GM21515 (cell line): ENCODE data around the gene NMT2.
A peak's percentile ranks its signal among the peaks of the same experiment; 100 is the strongest.

ENCODE experiments used
- ATAC-seq: cut with Tn5 transposase; IDR thresholded peaks from one replicate; pipeline ENCODE4 v1.9.1; 2021; ENCODE audit not compliant: unreplicated experiment

The NMT2 gene

DNA sequence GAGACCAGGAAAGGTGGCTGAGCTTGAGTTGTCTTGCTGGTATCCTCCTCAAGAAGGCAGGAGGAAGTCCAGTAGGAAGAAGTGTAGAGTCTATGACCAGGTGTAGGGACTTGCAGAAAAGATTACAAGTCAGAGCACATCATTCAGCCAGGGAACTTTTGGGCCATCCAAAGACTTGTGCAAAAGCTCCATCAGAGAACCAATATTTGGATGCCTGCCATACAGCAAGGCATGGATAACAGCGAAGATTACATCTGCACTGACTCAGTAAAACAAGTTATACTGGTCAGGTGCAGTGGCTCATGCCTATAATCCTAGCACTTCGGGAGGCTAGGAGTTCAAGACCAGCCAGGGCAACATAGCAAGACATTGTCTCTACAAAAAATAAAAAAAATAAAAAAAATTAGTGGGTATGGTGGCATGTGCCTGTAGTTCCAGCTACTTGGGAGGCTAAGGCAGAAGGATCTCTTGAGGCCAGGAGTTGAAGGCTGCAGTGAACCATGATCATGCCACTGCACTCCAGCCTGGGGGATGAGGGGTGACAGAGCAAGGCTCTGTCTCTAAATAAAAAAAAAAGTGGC, 13.2 kb upstream of the NMT2 start:
- ATAC-seq: no peak

GRCh38 chr10:15180736-15181135, 12.2 kb upstream of the NMT2 start:
- no peak for ATAC-seq

DNA sequence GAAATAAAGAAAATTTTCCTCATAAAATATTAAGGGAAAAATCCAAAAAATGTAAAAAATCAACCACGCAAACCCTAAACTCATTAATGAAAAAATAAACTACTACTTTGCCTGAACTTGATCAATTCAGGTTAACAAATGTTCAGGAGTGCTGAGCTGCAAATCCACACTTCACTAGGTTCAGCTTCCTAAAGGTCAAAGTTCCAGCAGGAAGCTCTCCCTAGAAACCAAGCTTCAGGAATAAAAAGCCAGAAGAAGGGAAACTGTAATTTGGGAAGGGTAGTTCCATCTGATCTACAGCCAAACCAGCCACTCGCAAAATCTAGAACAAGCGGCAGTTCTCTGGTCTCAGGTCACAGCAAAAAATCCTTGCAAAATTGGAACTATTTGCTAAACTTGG, 7.8 kb upstream of the NMT2 start:
- ATAC-seq: no peak

DNA sequence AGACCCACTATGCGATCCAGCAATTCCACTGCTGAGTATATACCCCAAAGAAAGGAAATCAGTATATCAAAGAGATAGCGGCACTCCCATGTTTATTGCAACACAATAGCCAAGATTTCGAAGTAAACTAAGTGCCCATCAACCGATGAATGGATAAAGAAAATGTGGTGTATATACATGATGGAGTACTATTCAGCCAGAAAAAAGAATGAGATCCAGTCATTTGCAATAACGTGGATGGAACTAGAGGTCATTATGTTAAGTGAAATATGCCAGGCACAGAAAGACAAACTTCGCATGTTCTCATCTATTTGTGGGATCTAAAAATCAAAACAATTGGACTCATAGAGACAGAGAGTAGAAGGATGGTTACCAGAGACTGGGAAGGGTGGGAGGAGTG, 7.1 kb upstream of the NMT2 start:
- no peak for ATAC-seq

- no peak for ATAC-seq
Measured at GRCh38 chr10:15172306-15172840, 3.9 kb upstream of the NMT2 start.

DNA sequence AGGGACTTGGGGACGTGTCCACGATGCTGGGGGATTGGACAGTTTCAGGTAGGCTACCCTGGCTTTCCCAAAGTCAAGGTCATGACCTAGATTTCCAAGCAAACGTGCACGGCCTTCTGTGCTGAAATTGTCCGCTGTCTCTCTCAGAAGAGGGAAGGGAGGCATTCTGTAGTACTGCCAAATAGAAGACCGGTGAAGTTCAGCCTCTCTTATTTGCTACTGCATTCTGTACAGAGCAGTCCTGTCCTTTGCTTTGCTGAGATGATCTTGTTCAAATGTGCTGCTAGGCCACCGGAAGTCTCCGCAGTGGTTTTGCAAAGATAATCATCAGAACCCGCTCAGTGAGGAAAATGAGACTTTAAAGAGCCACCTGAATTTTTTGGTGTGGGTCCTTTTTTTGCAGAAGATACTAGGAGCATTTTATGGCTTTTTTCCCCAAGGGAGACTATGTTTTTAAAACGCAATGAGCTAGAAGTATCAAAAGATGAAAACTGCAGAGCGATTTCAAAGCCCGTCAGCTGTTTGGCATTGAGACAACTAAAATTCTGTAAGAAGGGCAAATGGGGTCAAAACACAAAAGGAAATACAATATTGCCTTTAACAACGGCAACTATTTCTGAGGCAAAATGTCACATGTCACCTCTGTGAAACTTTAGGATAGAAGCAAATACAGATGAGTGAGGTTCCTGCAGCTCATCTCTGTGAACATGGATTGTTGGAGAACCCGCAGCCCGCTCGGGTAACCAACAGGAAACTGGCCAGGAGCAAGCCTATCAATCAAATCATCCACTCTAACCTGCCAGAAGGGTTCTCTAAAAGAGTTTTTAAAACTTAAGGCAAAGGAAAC, 1.3 kb upstream of the NMT2 start:
- ATAC-seq: no peak

DNA sequence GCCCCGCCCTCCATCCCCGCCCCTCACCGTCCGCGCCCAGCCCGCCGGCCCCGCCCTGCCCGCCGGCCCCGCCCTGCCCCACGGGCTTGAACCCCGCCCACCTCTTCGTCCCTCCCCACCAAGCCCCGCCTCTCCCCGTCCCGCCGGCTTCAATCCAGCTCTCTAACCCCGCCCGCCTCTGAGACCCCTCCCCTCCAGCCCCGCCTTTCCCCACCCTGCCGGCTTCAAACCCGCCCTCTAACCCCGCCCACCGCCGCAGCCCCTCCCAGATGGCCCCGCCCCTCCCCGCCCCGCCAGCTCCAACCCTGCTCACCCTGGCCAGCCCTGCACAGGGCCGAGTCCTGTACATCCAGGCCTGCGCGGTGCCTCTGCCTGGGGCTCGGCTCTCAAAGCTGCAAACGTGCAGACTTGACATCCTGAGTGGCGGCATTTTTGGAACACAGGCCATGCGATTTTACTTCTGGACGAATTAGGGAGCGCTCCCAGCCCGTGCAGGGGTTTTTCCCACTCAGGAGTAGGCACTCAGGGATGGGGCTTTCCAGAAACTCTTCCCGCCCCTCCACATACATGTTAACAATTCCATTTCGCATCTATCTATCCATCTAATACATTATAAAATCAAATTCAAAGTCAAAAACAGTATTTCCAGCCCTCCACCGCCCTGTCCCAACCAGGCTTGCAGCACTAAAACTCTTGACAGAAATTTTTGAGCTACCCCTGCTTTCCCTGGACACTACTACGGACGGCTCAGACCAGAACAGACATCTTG, 477 bp upstream of the NMT2 start:
- ATAC-seq: peak; percentile 40

DNA sequence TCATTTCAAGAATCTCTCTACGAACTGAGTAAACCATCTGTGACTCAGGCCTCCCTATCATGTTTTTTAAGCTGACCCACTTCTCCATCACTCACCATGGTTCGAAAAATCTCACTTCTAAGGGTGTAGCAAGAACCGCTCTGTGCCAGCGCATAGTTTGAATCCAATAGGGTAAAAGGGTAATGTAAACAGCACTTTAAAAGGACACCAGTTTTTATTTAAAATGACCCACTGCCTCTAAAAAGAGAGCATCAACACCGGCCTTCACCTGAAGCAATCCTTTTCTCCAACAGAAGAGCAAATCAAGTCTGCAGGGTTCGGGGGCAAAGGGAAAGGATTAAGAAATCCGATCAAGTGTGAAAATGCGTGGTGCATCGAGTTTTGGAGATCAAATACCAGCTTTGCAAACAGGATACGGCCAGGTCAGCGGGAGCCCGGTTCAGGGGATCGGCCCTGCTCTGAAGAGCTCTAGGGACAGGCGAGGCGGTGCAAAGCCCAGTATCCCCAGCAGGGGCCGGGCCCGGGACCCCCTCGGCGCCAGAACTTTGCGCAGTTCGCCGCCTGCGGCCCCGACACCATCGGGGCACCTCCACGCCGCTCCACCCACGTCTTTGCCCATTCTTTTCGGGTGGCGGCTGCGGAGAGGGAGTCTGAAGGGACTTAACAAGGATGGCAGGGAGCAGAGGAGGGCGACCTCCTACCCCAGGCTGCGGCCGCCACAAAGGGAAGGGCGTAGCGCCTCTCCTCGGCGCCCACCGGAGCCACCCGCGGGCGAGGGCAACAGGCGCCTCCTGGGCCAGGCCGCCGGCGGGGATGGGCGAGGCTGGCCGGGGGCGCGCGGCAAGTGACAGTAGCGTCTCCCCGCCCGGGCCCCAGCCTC, 842 bp downstream of the NMT2 start:
- ATAC-seq: peak; percentile 40

DNA sequence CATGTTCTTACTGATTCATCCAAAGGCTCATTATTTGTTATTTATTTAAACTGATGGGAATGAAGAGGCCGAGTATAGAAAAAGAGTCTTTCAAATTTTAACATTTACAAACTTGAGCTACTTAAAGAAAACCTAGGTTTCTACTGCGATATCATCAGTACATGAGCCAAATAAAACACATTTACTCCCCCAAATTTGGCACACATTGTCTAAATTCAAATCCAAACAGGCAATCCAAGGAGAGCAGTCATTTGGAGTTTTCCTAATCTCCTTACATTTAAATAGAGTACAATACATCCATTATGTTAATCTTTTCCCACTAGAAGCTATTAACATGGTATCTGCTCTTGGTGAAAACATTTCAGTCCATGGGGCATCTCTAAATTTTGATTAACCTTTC, 2.2 kb downstream of the NMT2 start:
- ATAC-seq: no peak

GRCh38 chr10:15163253-15163828, 5.2 kb downstream of the NMT2 start:
- no peak for ATAC-seq

- ATAC-seq: no peak
Measured at GRCh38 chr10:15158972-15159371, 9.5 kb downstream of the NMT2 start.

GRCh38 chr10:15158448-15158847, 10.0 kb downstream of the NMT2 start:
- no peak for ATAC-seq

GRCh38 chr10:15155978-15156656, 12.4 kb downstream of the NMT2 start:
- no peak for ATAC-seq

- ATAC-seq: no peak
Measured at GRCh38 chr10:15152556-15152955, 15.9 kb downstream of the NMT2 start.

DNA sequence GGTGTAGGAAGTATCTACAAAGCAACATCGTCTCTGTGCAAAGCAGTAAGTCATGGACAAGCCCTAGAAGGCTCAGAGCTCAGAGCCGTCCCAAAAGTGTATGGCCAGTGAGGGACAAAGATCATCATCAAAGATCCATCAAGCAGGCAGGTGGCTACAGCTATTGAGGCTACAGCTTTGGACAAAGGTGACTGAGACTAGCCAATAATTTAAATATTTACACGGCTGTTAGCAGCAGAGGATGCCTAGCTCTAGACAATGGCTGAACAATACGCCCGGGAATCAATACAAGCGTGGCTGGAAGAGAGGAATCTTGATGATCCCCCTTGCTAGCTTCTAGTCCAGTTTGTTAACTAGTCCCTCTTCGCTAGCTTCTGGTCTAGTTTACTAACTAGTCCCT, 17.9 kb downstream of the NMT2 start:
- no peak for ATAC-seq

- no peak for ATAC-seq
Measured at GRCh38 chr10:15149042-15149771, 19.3 kb downstream of the NMT2 start.

DNA sequence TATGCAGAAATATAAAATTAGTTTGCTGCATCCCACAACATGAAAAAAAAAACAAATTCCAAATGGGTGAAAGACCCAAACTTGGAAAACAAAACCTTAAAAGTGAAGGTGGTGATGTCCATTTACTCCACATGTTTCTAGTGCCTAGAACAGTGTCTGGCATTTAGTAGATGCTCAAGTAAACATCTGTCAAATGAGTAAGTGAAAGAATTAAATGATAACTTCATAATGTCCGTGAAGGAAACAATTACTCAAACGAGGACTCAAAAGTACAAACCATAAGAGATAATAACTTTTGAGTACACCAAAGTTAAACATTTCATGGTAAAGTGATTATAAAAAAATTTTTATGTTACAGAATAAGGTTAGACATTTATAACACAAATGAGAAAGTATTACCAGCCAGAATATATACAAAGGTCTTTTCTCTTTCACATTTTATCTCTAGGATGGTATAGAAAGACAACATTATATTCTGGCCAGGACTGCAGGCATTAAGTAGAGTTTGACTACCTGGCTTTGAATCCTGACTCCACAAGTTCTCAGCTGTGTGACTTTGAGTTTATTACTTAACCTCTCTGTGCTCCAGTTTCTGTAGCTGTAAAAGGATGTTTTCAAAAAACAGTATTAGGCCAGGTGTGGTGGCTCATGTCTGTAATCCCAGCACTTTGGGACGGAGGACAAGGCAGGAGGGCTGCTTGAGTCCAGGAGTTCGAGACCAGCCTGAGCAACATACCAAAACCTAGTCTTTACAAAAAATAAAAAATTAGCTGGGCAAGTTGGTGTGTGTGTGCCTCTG, 20.7 kb downstream of the NMT2 start:
- no peak for ATAC-seq

DNA sequence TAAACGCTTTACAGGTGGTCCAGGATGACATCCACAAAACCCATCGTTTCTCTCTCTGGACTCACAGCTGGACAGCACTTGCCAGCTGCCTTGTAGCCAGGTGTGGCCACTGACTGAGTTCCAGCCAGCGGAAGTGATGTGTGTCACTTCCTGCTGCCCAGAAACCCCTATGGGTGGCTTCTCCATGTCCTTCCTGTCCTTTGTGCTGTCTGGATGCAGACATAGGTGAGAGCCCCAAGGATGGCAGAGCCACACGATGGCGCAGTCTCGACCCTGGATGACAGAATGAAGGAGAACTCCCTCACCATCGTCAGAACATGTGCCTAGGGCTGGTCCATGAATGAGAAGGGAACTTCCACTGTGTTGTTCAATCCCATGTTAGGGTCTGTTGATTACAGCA, 22.1 kb downstream of the NMT2 start:
- no peak for ATAC-seq
